ENCODE results near the gene CA14. TPM values are rescaled to one million over a fixed set of nuclear protein-coding genes. Genes with fewer than 3 reads are reported as not detected.

Gene CA14
- total RNA-seq, 1 donor from 2014 or later: not detected

- intact Hi-C loops (cut with micrococcal nuclease): loop anchor here (10.0 kb wide), 2 partner anchors 639 to 929 kb away; partner anchors contain the start of genes ARNT, LYSMD1 and SCNM1
Observed at GRCh38 chr1:150235294-150235851, 22.2 kb upstream of the CA14 start.

GRCh38 chr1:150235852-150236613 is 21.5 kb upstream of the CA14 start, which contains the start of gene ANP32E:
Gene ANP32E (minus strand): TSS chr1:150236112. CDS start chr1:150235786, 326 bp downstream.
- intact Hi-C loops (cut with micrococcal nuclease): loop anchor here (1.0 to 10.0 kb wide), 12 partner anchors 20 to 929 kb away; partner anchors contain the start of genes APH1A, ARNT, ENSA and LYSMD1

GRCh38 chr1:150236614-150237100 is 20.9 kb upstream of the CA14 start:
- intact Hi-C loops (cut with micrococcal nuclease): loop anchor here (1.0 to 10.0 kb wide), 12 partner anchors 20 to 928 kb away; partner anchors contain the start of genes APH1A, ARNT, ENSA and LYSMD1

- intact Hi-C loops (cut with micrococcal nuclease): loop anchor here (2.0 to 10.0 kb wide), 3 partner anchors 324 to 928 kb away; partner anchors contain the start of genes ARNT, LYSMD1 and SCNM1
Observed at GRCh38 chr1:150237176-150237575, 20.4 kb upstream of the CA14 start.

- intact Hi-C loops (cut with micrococcal nuclease): loop anchor here (2.0 to 10.0 kb wide), 3 partner anchors 323 to 927 kb away; partner anchors contain the start of genes ARNT, LYSMD1 and SCNM1
Observed at GRCh38 chr1:150237746-150238145, 19.8 kb upstream of the CA14 start.

GRCh38 chr1:150243003-150243402 is 14.6 kb upstream of the CA14 start:
- intact Hi-C loops (cut with micrococcal nuclease): no loop called here

GRCh38 chr1:150249936-150250335 is 7.6 kb upstream of the CA14 start:
- intact Hi-C loops (cut with micrococcal nuclease): no loop called here

GRCh38 chr1:150256198-150256553 is 1.4 kb upstream of the CA14 start:
- intact Hi-C loops (cut with micrococcal nuclease): loop anchor here (1.0 to 5.0 kb wide), 8 partner anchors 13 to 741 kb away; partner anchors contain the start of genes ADAMTSL4, ANP32E, APH1A and PRPF3

GRCh38 chr1:150256554-150257341 is 826 bp upstream of the CA14 start:
- intact Hi-C loops (cut with micrococcal nuclease): loop anchor here (1.0 to 5.0 kb wide), 8 partner anchors 13 to 741 kb away; partner anchors contain the start of genes ADAMTSL4, ANP32E, APH1A and PRPF3

- intact Hi-C loops (cut with micrococcal nuclease): loop anchor here (5.0 kb wide), 3 partner anchors 288 to 738 kb away; partner anchors contain the start of gene ADAMTSL4
Observed at GRCh38 chr1:150259217-150259616, 1.6 kb downstream of the CA14 start.

GRCh38 chr1:150259758-150260669 is 2.4 kb downstream of the CA14 start:
- intact Hi-C loops (cut with micrococcal nuclease): loop anchor here (5.0 kb wide), 3 partner anchors 287 to 737 kb away; partner anchors contain the start of gene ADAMTSL4

- intact Hi-C loops (cut with micrococcal nuclease): no loop called here
Observed at GRCh38 chr1:150261367-150261766, 3.8 kb downstream of the CA14 start.

GRCh38 chr1:150262388-150263320 is 5.1 kb downstream of the CA14 start:
- intact Hi-C loops (cut with micrococcal nuclease): no loop called here

GRCh38 chr1:150263549-150263948 is 6.0 kb downstream of the CA14 start:
- intact Hi-C loops (cut with micrococcal nuclease): no loop called here

GRCh38 chr1:150267896-150268295 is 10.3 kb downstream of the CA14 start:
- intact Hi-C loops (cut with micrococcal nuclease): loop anchor here (1.0 to 2.0 kb wide), 3 partner anchors 219 to 1131 kb away; partner anchors contain the start of genes LYSMD1, PSMB4 and TARS2

GRCh38 chr1:150268340-150268704 is 10.7 kb downstream of the CA14 start:
- intact Hi-C loops (cut with micrococcal nuclease): loop anchor here (1.0 to 2.0 kb wide), 3 partner anchors 219 to 1130 kb away; partner anchors contain the start of genes LYSMD1, PSMB4 and TARS2

GRCh38 chr1:150268705-150269403 is 11.3 kb downstream of the CA14 start, which contains the start of gene APH1A:
Gene APH1A (minus strand): TSS chr1:150269016. CDS start chr1:150268810, 206 bp downstream.
- intact Hi-C loops (cut with micrococcal nuclease): loop anchor here (1.0 to 2.0 kb wide), 14 partner anchors 13 to 1130 kb away; partner anchors contain the start of genes ANP32E, BOLA1, CIART and ENSA

- intact Hi-C loops (cut with micrococcal nuclease): loop anchor here (1.0 to 2.0 kb wide), 13 partner anchors 13 to 1129 kb away; partner anchors contain the start of genes ANP32E, BOLA1, CIART and ENSA
Observed at GRCh38 chr1:150269451-150269850, 11.9 kb downstream of the CA14 start.

Data from T-helper 1 cell treated with Interleukin-12 subunit alpha and Interleukin-12 subunit beta and Interleukin-4 antibody, amounts not matched to agents 30 ng/mL and 1 ng/mL, for 36 hours (primary cell).